Activated CD8-positive, alpha-beta T cell treated with anti-CD3 and anti-CD28 coated beads for 36 hours (primary cell): Measurements from ENCODE around the gene EML1. TPM values are rescaled to one million over a fixed set of nuclear protein-coding genes. Genes with fewer than 3 reads are reported as not detected.

Source experiments
- ATAC-seq: fragments of 200-7000 bp; cut with Tn5 transposase; one replicate; pipeline ENCODE4 v1.10.0; 2021; ENCODE audit warnings: mild to moderate bottlenecking, moderate library complexity
- CTCF ChIA-PET: fragments of 350-600 bp; sonication (Branson Sonifier 250); formaldehyde crosslinking; loops from one replicate; lab custom pipeline; 2021; ENCODE audit warnings: antibody characterized with exemption; lab: Charles Lee
- POLR2A ChIA-PET: fragments of 350-600 bp; sonication (Branson Sonifier 250); formaldehyde crosslinking; loops from one replicate; lab custom pipeline; 2021; ENCODE audit warnings: antibody characterized with exemption; lab: Charles Lee
- DNase-seq: peaks from one replicate; pipeline ENCODE4 v3.0.0-alpha.2; 2020
- H3K27ac Mint-ChIP-seq: one replicate; pipeline ENCODE4 v1.8.0; 2021; ENCODE audit warnings: mild to moderate bottlenecking, mixed read lengths
- H3K27me3 Mint-ChIP-seq: one replicate; pipeline ENCODE4 v1.8.0; 2021; ENCODE audit warnings: mixed read lengths
- H3K36me3 Mint-ChIP-seq: one replicate; pipeline ENCODE4 v1.8.0; 2021; ENCODE audit warnings: low read depth, mixed read lengths
- H3K4me1 Mint-ChIP-seq: one replicate; pipeline ENCODE4 v1.8.0; 2021; ENCODE audit warnings: low read depth, mixed read lengths
- H3K4me3 Mint-ChIP-seq: one replicate; pipeline ENCODE4 v1.8.0; 2021; ENCODE audit warnings: mild to moderate bottlenecking, moderate library complexity, mixed read lengths
- H3K9me3 Mint-ChIP-seq: one replicate; pipeline ENCODE4 v1.8.0; 2021; ENCODE audit warnings: mixed read lengths
- intact Hi-C: fragments of 100-400 bp; cut with micrococcal nuclease; formaldehyde crosslinking; loops from one replicate; pipeline ENCODE4 v1.10.0; 2022
- total RNA-seq, 2 experiments: library from RNA; stranded (reverse); gene quantifications; one replicate each; pipeline ENCODE4 v1.2.3, GENCODE V29; 2021
- TF ChIP-seq, protein P1 (sequence below): fragments of 200-600 bp; IDR thresholded peaks from one replicate; pipeline ENCODE4 v1.8.0; 2022; ENCODE audit warnings: antibody characterized with exemption, mild to moderate bottlenecking

EML1 gene
- total RNA-seq, 2 experiments from 2014 or later, result 0.56 to 0.70 TPM

- no peak overlapping the region for H3K27ac Mint-ChIP-seq
- POLR2A ChIA-PET, result no interaction called here
- no peaks in the 10 kb centered on the region for H3K4me1 Mint-ChIP-seq
- DNase-seq (no peak), ATAC-seq (no peak)
- no peaks in the 10 kb centered on the region for H3K9me3 Mint-ChIP-seq
- H3K4me3 Mint-ChIP-seq, result no peak overlapping the region
- H3K36me3 Mint-ChIP-seq, result no peaks in the 10 kb centered on the region
- TF ChIP-seq, protein P1, sequence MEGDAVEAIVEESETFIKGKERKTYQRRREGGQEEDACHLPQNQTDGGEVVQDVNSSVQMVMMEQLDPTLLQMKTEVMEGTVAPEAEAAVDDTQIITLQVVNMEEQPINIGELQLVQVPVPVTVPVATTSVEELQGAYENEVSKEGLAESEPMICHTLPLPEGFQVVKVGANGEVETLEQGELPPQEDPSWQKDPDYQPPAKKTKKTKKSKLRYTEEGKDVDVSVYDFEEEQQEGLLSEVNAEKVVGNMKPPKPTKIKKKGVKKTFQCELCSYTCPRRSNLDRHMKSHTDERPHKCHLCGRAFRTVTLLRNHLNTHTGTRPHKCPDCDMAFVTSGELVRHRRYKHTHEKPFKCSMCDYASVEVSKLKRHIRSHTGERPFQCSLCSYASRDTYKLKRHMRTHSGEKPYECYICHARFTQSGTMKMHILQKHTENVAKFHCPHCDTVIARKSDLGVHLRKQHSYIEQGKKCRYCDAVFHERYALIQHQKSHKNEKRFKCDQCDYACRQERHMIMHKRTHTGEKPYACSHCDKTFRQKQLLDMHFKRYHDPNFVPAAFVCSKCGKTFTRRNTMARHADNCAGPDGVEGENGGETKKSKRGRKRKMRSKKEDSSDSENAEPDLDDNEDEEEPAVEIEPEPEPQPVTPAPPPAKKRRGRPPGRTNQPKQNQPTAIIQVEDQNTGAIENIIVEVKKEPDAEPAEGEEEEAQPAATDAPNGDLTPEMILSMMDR, result no peak
- H3K27me3 Mint-ChIP-seq, result peaks cover 29% of the 10 kb centered on the region
- intact Hi-C loops, result no loop called here
- CTCF ChIA-PET, result interaction anchor here (0.8 to 1.8 kb wide), 4 partner anchors 11 to 143 kb away, joined by 3 to 6 read pairs (median 3); no protein-coding TSS in a partner anchor
Measured at GRCh38 chr14:99873653-99874052, 80.4 kb downstream of the EML1 start.

DNA sequence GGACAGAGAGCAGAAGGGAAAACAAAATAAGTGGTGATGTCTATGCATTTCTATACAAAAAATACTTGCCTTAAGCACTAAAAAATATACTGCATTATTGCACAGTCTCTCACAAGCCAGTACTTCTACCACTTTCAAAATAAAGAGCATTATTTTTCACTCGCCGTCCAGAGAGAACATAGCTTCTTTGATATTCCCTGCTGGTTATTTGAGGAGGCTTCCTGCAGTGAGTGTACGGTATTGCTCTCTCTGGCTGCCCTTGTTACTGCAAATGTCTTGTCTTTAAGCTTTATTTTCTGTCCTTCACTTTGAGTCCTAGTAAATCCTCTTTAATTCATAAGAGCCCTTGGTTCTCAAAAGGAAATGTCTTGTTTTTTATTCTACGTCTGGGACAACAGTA is 81.1 kb downstream of the EML1 start:
- H3K27me3 Mint-ChIP-seq, result peaks cover 27% of the 10 kb centered on the region
- DNase-seq (no peak), ATAC-seq (no peak)
- no peaks in the 10 kb centered on the region for H3K36me3 Mint-ChIP-seq
- intact Hi-C loops, result no loop called here
- no peaks in the 10 kb centered on the region for H3K4me1 Mint-ChIP-seq
- no peak overlapping the region for H3K4me3 Mint-ChIP-seq
- no peaks in the 10 kb centered on the region for H3K9me3 Mint-ChIP-seq
- TF ChIP-seq, protein P1, result no peak
- POLR2A ChIA-PET, result interaction anchor here (1.0 kb wide), 1 partner anchor 26 kb away, joined by 3 read pairs; no protein-coding TSS in a partner anchor
- H3K27ac Mint-ChIP-seq, result no peak overlapping the region
- CTCF ChIA-PET, result interaction anchor here (1.5 to 2.1 kb wide), 4 partner anchors 10 to 144 kb away, joined by 3 to 10 read pairs (median 4); no protein-coding TSS in a partner anchor

GRCh38 chr14:99875421-99875820 is 82.2 kb downstream of the EML1 start:
- ATAC-seq, result no peak
- TF ChIP-seq, protein P1, result no peak
- H3K27me3 Mint-ChIP-seq, result peaks cover 23% of the 10 kb centered on the region
- no peak overlapping the region for H3K4me3 Mint-ChIP-seq
- intact Hi-C loops, result no loop called here
- no peak for DNase-seq
- H3K36me3 Mint-ChIP-seq, result no peaks in the 10 kb centered on the region
- no peaks in the 10 kb centered on the region for H3K4me1 Mint-ChIP-seq
- ChIA-PET CTCF (interaction anchor here (2.1 kb wide), 1 partner anchor 10 kb away, joined by 10 read pairs; no protein-coding TSS in a partner anchor), POLR2A (no interaction called here)
- no peaks in the 10 kb centered on the region for H3K9me3 Mint-ChIP-seq
- H3K27ac Mint-ChIP-seq, result no peak overlapping the region

DNA sequence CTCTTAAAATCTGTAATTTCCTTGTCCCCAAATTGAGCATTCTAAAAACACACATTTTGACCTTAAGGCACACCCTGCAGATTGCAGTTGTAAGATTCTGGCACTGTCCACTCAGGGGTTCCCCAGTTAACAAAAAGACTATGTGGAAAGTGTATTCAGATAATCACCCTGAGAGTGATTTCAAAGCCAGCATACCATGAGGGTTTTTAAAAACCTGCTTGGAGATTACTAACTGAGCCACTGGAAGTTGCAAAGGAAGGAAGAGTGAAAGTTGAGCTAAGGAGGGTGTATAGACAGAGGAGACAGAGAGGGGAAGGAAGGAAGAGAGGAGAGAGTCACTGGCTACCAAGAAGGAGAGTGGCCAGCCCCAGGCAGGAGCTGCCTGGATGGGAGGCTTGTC is 82.6 kb downstream of the EML1 start:
- H3K27me3 Mint-ChIP-seq, result peaks cover 20% of the 10 kb centered on the region
- no peaks in the 10 kb centered on the region for H3K9me3 Mint-ChIP-seq
- CTCF ChIA-PET, result interaction anchor here (2.1 kb wide), 1 partner anchor 10 kb away, joined by 10 read pairs; no protein-coding TSS in a partner anchor
- no peak for DNase-seq
- H3K36me3 Mint-ChIP-seq, result no peaks in the 10 kb centered on the region
- no peaks in the 10 kb centered on the region for H3K4me1 Mint-ChIP-seq
- intact Hi-C loops, result no loop called here
- TF ChIP-seq, protein P1, result no peak
- no peak for ATAC-seq
- H3K4me3 Mint-ChIP-seq, result no peak overlapping the region
- H3K27ac Mint-ChIP-seq, result no peak overlapping the region
- POLR2A ChIA-PET, result no interaction called here

- ChIA-PET POLR2A (no interaction called here), CTCF (interaction anchor here (2.1 kb wide), 1 partner anchor 9 kb away, joined by 10 read pairs; no protein-coding TSS in a partner anchor)
- Mint-ChIP-seq H3K36me3 (no peaks in the 10 kb centered on the region), H3K4me3 (no peak overlapping the region), H3K27me3 (peaks cover 18% of the 10 kb centered on the region), H3K4me1 (no peaks in the 10 kb centered on the region), H3K9me3 (no peaks in the 10 kb centered on the region), H3K27ac (no peak overlapping the region)
- ATAC-seq (no peak), DNase-seq (no peak)
- intact Hi-C loops, result no loop called here
- TF ChIP-seq, protein P1, result no peak
Measured at GRCh38 chr14:99876406-99876805, 83.2 kb downstream of the EML1 start.
